ENCODE results near the gene SP3. TPM values are rescaled to one million over a fixed set of nuclear protein-coding genes. Genes with fewer than 3 reads are reported as not detected.
"Not testable (repeated sequence)": the region's sequence is repeated elsewhere in the genome, so short reads cannot be mapped to it uniquely, and the experiment has no call there.

The SP3 gene
- total RNA-seq, 1 donor from 2014 or later = 95.8 TPM

DNA sequence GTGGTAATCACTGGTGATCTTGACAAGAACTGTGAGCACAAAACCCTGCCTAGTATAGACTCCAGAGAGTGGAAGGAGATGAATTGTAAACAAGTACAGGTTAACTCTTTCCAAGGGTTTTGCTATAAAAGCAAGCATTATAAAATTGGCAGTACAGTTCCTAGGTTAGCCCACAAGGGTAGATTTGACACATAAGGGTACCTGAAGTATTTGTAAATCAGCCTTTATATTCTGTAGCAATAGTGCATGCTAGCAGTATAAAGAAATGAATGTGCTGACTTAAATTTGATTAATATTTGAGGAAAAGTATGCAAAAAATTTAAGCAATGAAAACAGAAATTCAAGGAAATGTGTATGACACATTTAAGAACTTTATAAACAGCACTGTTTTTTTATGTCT, 42.4 kb downstream of the SP3 start:
- H3K36me3 Mint-ChIP-seq (ENCODE audit: low read depth) = peaks cover 24% of the 10 kb centered on the region
- H3K9me3 Mint-ChIP-seq = peaks cover under 1% of the 10 kb centered on the region
- no peak overlapping the region for H3K27ac Mint-ChIP-seq
- H3K4me3 Mint-ChIP-seq = no peak overlapping the region
- peaks cover 49% of the 10 kb centered on the region for H3K4me1 Mint-ChIP-seq (ENCODE audit: low read depth)
- intact Hi-C loops (cut with micrococcal nuclease) = no loop called here
- no peak for DNase-seq (ENCODE audit: low spot score)
- no peaks in the 10 kb centered on the region for H3K27me3 Mint-ChIP-seq (ENCODE audit: insufficient read depth)

DNA sequence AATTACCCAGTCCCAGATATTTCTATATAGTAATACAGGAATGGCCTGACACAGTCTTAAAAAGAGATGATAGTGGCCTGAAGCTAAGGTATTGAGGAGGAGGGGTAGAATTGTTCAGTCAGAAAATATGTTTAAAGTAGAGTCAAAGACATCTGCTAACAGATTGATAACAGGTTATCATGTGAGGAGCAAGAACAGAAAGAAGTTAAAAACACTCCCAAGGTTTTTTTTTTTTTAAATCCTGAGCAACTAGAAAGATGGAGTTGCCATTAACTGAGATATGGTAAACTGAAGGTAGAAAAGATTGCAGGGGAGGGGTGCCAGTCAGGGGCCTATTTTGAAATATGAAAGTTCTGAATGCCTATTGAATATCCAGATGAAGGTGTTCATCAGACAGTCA, 43.1 kb downstream of the SP3 start:
- peaks cover 28% of the 10 kb centered on the region for H3K36me3 Mint-ChIP-seq (ENCODE audit: low read depth)
- H3K27me3 Mint-ChIP-seq (ENCODE audit: insufficient read depth) = no peaks in the 10 kb centered on the region
- H3K4me1 Mint-ChIP-seq (ENCODE audit: low read depth) = peaks cover 49% of the 10 kb centered on the region
- H3K4me3 Mint-ChIP-seq = no peak overlapping the region
- H3K9me3 Mint-ChIP-seq = no peaks in the 10 kb centered on the region
- intact Hi-C loops (cut with micrococcal nuclease) = no loop called here
- no peak for DNase-seq (ENCODE audit: low spot score)
- H3K27ac Mint-ChIP-seq = no peak overlapping the region

DNA sequence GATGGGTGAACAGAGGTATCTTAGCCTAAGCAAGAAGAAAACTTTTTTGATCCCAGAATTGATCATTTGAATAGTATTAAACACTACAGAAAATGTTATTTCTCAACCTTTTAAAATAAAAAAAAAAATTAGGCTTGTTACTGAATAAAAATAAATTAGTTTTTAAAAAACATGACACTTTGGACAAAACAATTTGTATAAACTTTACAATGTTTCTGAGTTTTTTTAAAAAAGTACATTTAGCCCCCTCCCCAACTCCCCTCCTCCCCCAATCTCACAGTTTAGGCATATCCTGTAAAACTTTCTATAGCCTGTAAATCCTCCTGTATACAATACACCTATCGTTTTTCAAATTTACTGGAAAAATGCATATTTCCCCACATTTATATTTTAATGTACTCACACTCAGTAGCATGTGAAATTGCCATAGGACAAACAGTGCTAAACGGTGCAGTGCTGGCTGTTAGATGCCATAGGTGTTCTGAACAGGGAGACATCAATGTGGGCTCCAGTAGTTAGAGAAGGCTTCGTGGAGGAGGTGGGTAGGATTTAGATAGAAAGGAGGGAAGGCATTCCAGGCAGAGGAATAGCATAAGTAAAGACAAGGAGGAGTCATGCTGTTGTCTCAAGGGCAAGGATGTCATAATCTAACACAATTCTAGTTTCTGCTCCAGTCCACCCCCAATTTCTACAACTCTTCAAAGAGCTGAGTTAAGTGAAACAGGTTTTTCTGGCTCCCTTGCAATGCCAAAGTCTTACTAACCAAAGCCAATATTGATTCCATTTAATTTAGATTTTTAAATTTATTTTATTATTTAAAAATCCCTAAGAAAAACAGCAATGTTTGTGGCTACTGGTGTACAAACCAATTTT, 50.9 kb downstream of the SP3 start:
- DNase-seq (ENCODE audit: low spot score) = no peak
- peaks cover 38% of the 10 kb centered on the region for H3K4me1 Mint-ChIP-seq (ENCODE audit: low read depth)
- no peaks in the 10 kb centered on the region for H3K27me3 Mint-ChIP-seq (ENCODE audit: insufficient read depth)
- H3K4me3 Mint-ChIP-seq = no peak overlapping the region
- H3K36me3 Mint-ChIP-seq (ENCODE audit: low read depth) = peaks cover 38% of the 10 kb centered on the region
- intact Hi-C loops (cut with micrococcal nuclease) = loop anchor here (5.0 to 10.0 kb wide), 2 partner anchors 431 to 812 kb away; no protein-coding TSS in a partner anchor
- H3K27ac Mint-ChIP-seq = no peak overlapping the region
- H3K9me3 Mint-ChIP-seq = no peaks in the 10 kb centered on the region

DNA sequence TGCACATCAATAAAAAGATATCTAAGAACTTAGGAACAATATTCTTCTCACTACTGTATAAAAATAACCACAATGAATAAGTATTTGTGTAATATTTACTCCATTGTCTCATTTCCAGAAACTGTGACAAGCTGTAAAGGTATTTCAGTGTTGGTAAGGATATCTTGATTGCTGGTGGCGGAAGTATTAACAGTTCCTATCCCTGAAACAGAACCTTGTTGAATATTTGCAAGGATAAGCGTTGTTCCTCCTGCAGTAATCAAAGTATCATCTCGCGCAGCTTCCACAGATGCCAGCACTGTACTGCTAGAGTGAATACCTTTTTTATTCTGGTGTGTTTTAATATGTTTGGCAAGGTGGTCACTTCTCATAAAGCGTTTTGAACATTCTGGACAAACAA, 55.3 kb downstream of the SP3 start:
- Mint-ChIP-seq H3K4me3 (no peak overlapping the region), H3K36me3 (ENCODE audit: low read depth) (peaks cover 32% of the 10 kb centered on the region), H3K27ac (no peak overlapping the region), H3K4me1 (ENCODE audit: low read depth) (peaks cover 27% of the 10 kb centered on the region), H3K27me3 (ENCODE audit: insufficient read depth) (no peaks in the 10 kb centered on the region), H3K9me3 (no peaks in the 10 kb centered on the region)
- intact Hi-C loops (cut with micrococcal nuclease) = loop anchor here (5.0 to 10.0 kb wide), 2 partner anchors 435 to 808 kb away; no protein-coding TSS in a partner anchor
- no peak for DNase-seq (ENCODE audit: low spot score)

DNA sequence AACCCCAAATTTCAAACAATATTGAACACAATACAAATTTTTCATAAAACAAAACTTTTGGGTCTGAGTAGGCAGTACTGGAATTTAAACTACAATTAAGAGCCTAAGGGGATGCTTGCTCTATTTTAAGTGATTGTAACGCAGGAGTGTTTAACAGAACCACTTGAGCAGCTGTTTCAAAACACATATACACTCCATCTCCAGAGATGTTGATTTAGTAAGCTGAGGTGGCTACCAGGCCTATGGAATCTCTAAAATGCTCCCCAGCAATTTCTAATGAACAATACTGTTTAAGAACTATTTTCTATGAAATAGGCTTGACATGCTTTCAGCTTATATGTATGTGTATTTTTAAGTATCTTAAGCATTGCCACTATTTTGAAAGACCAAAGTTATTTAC, 58.5 kb downstream of the SP3 start:
- H3K27me3 Mint-ChIP-seq (ENCODE audit: insufficient read depth) = no peaks in the 10 kb centered on the region
- no peak overlapping the region for H3K27ac Mint-ChIP-seq
- DNase-seq (ENCODE audit: low spot score) = no peak
- no peaks in the 10 kb centered on the region for H3K9me3 Mint-ChIP-seq
- H3K4me3 Mint-ChIP-seq = no peak overlapping the region
- intact Hi-C loops (cut with micrococcal nuclease) = no loop called here
- H3K36me3 Mint-ChIP-seq (ENCODE audit: low read depth) = peaks cover 28% of the 10 kb centered on the region
- H3K4me1 Mint-ChIP-seq (ENCODE audit: low read depth) = peaks cover 7% of the 10 kb centered on the region

DNA sequence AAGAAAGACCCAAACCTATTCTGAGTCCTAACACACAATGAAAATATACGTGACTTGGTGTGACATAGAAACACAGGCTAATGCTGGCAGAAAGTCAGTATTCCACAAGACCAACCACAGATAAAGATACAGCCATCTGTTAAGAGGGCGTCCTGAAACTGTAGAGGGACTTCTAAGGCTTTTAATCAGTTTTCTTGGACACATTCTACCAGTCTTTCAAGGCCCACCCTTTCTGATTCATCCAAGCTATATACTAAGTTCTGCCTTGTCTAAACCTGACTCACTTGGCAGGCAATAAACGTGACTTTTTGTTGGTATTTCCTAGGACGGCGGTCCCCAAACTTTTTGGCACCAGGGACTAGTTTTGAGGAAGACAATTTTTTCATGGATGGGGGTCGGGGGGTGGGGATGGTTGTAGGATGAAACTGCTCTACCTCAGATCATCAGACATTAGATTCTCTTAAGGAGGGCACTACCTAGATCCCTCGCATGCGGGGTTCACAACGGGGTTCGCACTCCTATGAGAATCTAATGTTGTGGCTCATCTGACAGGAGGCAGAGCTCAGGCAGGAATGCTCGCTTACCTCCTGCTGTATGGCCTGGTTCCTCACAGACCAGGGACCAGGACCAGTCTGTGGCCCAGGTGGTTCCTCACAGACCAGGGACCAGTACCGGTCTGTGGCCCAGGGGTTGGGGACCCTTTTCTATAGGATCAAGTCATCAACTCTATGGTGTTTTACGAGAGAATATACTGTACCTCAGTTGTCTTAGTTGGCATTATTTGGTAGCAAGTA, 61.4 kb downstream of the SP3 start:
- Mint-ChIP-seq H3K36me3 (ENCODE audit: low read depth) (peaks cover 18% of the 10 kb centered on the region), H3K27ac (no peak overlapping the region), H3K4me3 (no peak overlapping the region), H3K9me3 (no peaks in the 10 kb centered on the region), H3K4me1 (ENCODE audit: low read depth) (no peaks in the 10 kb centered on the region), H3K27me3 (ENCODE audit: insufficient read depth) (no peaks in the 10 kb centered on the region)
- DNase-seq (ENCODE audit: low spot score) = no peak
- intact Hi-C loops (cut with micrococcal nuclease) = no loop called here

DNA sequence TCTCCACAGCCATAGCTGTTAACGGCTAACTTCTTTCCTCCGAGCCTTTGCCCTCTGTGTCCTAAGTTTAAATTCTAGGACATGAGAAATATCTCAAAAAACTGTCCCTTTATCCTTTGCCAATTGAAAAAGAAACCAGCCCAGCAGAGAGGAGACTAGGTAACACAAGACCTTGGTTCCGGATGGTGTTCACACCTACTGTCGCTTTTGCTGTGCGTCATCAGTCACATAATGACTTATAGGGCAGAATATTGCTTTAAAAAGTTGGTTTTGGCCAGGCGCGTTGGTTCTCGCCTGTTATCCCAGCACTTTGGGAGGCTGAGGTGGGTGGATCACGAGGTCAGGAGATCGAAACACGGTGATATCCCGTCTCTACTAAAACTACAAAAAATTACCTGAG, 66.2 kb downstream of the SP3 start:
- peaks cover 14% of the 10 kb centered on the region for H3K36me3 Mint-ChIP-seq (ENCODE audit: low read depth)
- no peaks in the 10 kb centered on the region for H3K27me3 Mint-ChIP-seq (ENCODE audit: insufficient read depth)
- intact Hi-C loops (cut with micrococcal nuclease) = no loop called here
- no peak for DNase-seq (ENCODE audit: low spot score)
- no peak overlapping the region for H3K4me3 Mint-ChIP-seq
- H3K4me1 Mint-ChIP-seq (ENCODE audit: low read depth) = peaks cover 15% of the 10 kb centered on the region
- no peaks in the 10 kb centered on the region for H3K9me3 Mint-ChIP-seq
- H3K27ac Mint-ChIP-seq = no peak overlapping the region

DNA sequence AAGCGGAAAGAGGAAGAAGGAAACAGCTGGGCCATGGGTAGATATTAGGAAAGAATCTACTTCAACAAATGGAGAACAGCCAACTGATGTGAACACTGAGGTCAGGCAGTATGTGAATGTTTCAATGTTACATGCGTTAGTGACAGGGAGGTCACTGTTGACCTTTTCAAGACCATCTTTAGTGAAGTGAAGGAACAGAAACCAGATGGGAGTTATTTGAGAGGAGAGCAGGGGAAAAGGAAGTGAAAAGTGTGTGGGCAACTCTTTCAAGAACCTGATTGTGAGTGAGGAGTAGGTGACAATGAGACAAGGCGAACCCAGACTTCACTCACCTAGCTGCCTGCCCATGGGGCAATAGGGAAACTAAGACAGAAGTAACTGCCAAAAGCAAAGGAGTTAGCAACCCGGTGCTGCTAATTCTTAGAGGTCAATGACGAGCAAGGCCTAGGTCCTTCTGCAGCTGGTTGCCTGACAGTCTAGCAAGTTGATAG, 67.0 kb downstream of the SP3 start:
- no peaks in the 10 kb centered on the region for H3K9me3 Mint-ChIP-seq
- no peak for DNase-seq (ENCODE audit: low spot score)
- peaks cover 15% of the 10 kb centered on the region for H3K4me1 Mint-ChIP-seq (ENCODE audit: low read depth)
- no peaks in the 10 kb centered on the region for H3K27me3 Mint-ChIP-seq (ENCODE audit: insufficient read depth)
- intact Hi-C loops (cut with micrococcal nuclease) = no loop called here
- H3K4me3 Mint-ChIP-seq = no peak overlapping the region
- no peak overlapping the region for H3K27ac Mint-ChIP-seq
- peaks cover 13% of the 10 kb centered on the region for H3K36me3 Mint-ChIP-seq (ENCODE audit: low read depth)

DNA sequence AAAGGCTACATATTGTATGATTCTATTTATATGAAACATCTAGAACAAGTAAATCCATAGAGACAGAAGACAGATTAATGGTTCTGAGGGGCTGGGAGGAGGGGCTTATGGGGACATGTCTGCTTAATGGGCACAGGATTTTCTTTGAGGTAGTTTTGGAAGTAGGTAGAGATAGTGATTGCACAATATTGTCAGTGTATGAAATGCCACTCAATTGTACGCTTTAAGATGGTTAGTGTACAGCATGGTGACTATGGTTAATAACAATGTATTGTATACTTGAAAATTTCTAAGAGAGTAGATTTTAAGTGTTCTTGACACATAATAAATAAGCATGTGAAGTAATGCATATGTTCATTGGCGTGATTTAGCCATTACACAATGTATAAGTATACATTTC, 68.4 kb downstream of the SP3 start:
- Mint-ChIP-seq H3K36me3 (ENCODE audit: low read depth) (peaks cover 13% of the 10 kb centered on the region), H3K4me1 (ENCODE audit: low read depth) (peaks cover 24% of the 10 kb centered on the region), H3K4me3 (no peak overlapping the region), H3K27ac (no peak overlapping the region), H3K9me3 (peaks cover 3% of the 10 kb centered on the region), H3K27me3 (ENCODE audit: insufficient read depth) (no peaks in the 10 kb centered on the region)
- no peak for DNase-seq (ENCODE audit: low spot score)
- intact Hi-C loops (cut with micrococcal nuclease) = no loop called here

DNA sequence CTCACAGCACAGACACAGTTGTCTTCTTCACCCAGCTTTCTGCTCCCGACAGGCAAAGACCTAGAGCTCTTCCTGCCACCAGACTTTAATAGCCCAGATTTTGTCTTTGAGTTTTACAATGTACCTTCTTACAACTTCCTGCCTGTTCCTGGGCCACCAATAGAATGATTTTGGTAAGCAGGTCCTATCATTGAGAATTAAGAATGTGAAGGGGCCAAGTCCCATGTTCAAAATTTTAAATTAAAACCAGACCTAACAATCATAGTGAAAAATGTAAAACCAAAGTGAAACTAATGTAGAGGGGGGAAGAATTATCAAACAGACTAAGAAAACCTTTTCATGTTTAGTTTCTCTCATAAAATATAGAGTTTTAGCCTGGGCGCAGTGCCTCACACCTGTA, 72.8 kb downstream of the SP3 start:
- intact Hi-C loops (cut with micrococcal nuclease) = loop anchor here (5.0 kb wide), 1 partner anchor 45 kb away; no protein-coding TSS in a partner anchor
- Mint-ChIP-seq H3K27me3 (ENCODE audit: insufficient read depth) (peaks cover 2% of the 10 kb centered on the region), H3K4me1 (ENCODE audit: low read depth) (peaks cover 16% of the 10 kb centered on the region), H3K9me3 (peaks cover 27% of the 10 kb centered on the region), H3K4me3 (no peak overlapping the region), H3K36me3 (ENCODE audit: low read depth) (peaks cover 3% of the 10 kb centered on the region), H3K27ac (no peak overlapping the region)
- DNase-seq (ENCODE audit: low spot score) = no peak

DNA sequence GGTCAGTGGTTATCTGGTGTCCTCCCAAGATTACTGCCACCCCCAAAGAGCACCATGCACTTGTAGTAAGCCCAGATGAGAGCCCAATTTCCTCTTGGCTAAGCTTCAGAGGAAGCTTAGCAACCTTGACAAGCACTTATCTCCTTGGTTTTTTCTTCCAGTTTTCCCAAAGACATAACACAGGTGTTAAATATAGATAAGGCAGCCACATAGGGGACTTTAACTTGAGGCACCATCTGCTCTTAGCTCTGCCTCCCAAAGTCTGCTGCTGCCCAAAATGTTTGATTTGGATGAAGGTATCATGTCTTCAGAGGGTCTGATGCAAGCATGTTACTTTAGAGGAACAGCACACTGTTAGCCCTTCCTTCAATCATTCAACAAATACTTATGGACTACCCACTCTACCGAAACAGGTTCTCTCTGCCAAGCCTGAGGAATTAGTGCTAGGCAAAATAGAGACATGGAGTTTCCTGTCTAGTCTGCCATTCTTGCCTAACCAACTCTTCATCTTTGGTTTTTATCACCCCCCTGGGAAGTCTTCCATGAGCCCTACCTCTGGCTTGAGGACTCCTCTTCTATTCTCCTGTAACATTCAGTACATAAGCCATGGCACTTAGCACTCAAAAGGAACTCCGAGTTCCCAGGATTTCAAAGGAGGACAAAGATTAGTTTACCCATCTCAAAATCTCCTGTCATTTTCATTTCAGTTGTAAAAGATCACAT, 73.7 kb downstream of the SP3 start:
- intact Hi-C loops (cut with micrococcal nuclease) = loop anchor here (5.0 kb wide), 1 partner anchor 46 kb away; no protein-coding TSS in a partner anchor
- H3K27me3 Mint-ChIP-seq (ENCODE audit: insufficient read depth) = peaks cover 2% of the 10 kb centered on the region
- H3K9me3 Mint-ChIP-seq = peaks cover 27% of the 10 kb centered on the region
- H3K27ac Mint-ChIP-seq = no peak overlapping the region
- H3K36me3 Mint-ChIP-seq (ENCODE audit: low read depth) = peaks cover 3% of the 10 kb centered on the region
- DNase-seq (ENCODE audit: low spot score) = no peak
- peaks cover 16% of the 10 kb centered on the region for H3K4me1 Mint-ChIP-seq (ENCODE audit: low read depth)
- no peak overlapping the region for H3K4me3 Mint-ChIP-seq

DNA sequence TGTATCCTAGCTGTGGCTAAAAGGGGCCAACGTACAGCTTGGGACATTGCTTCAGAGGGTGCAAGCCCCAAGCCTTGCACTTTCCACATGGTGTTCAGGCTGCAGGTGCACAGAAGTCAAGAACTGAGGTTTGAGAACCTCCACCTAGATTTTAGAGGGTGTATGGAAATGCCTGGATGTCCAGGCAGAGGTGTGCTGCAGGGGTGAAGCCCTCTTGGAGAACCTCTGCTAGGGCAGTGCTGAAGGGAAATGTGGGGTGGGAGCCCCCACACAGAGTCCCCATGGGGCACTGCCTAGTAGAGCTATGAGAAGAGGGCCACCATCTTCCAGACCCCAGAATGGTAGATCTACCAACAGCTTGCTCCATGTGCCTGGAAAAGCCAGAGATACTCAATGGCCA, 75.7 kb downstream of the SP3 start:
- Mint-ChIP-seq H3K4me1 (ENCODE audit: low read depth) (peaks cover 13% of the 10 kb centered on the region), H3K9me3 (peaks cover 30% of the 10 kb centered on the region)
- not testable (repeated sequence) for H3K27ac Mint-ChIP-seq; H3K36me3 Mint-ChIP-seq (ENCODE audit: low read depth); H3K4me3 Mint-ChIP-seq; H3K27me3 Mint-ChIP-seq (ENCODE audit: insufficient read depth); DNase-seq (ENCODE audit: low spot score)
- intact Hi-C loops (cut with micrococcal nuclease) = loop anchor here (10.0 kb wide), 2 partner anchors 155 to 455 kb away; no protein-coding TSS in a partner anchor
